Choroid plexus epithelial cell (primary cell): ENCODE data around the gene LARGE1.

Experiments used
- DNase-seq: peaks from one replicate; pipeline ENCODE4 v3.0.0-alpha.2; 2010; ENCODE audit warnings: low read depth
- H3K4me3 ChIP-seq: 2 replicates; pipeline ENCODE4 v1.5.1; 2011; ENCODE audit warnings: low read depth, mild to moderate bottlenecking, control low read depth, low read length, moderate library complexity
- TF ChIP-seq, protein P1 (sequence below): conservative IDR thresholded peaks from 2 replicates; pipeline ENCODE4 v1.5.1; 2011; ENCODE audit warnings: low read depth, mild to moderate bottlenecking, control low read depth, inconsistent platforms, low read length, moderate library complexity

LARGE1 gene

DNA sequence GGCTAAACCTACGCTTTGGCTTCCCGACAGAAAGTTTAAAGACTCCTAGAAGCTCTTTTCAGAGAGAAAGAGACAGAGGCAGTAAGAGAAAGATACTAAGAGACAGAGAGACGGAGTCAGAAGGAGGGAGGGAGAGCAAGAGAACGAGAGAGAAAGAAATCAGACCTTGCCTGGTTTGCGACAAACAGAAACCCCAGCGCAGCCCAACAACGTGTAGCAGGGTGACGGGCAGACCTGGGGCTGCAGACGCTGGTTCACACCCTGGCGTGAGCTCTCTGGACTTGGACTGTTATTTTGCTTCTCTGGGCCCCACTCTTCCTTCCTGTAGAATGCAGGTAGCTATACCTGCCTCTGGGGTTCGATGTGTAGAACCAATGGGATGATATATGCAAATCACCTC is 617.7 kb downstream of the LARGE1 start:
- TF ChIP-seq, protein P1, sequence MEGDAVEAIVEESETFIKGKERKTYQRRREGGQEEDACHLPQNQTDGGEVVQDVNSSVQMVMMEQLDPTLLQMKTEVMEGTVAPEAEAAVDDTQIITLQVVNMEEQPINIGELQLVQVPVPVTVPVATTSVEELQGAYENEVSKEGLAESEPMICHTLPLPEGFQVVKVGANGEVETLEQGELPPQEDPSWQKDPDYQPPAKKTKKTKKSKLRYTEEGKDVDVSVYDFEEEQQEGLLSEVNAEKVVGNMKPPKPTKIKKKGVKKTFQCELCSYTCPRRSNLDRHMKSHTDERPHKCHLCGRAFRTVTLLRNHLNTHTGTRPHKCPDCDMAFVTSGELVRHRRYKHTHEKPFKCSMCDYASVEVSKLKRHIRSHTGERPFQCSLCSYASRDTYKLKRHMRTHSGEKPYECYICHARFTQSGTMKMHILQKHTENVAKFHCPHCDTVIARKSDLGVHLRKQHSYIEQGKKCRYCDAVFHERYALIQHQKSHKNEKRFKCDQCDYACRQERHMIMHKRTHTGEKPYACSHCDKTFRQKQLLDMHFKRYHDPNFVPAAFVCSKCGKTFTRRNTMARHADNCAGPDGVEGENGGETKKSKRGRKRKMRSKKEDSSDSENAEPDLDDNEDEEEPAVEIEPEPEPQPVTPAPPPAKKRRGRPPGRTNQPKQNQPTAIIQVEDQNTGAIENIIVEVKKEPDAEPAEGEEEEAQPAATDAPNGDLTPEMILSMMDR: no peak
- DNase-seq: no peak
- peak overlapping the region; percentile 20 for H3K4me3 ChIP-seq

DNA sequence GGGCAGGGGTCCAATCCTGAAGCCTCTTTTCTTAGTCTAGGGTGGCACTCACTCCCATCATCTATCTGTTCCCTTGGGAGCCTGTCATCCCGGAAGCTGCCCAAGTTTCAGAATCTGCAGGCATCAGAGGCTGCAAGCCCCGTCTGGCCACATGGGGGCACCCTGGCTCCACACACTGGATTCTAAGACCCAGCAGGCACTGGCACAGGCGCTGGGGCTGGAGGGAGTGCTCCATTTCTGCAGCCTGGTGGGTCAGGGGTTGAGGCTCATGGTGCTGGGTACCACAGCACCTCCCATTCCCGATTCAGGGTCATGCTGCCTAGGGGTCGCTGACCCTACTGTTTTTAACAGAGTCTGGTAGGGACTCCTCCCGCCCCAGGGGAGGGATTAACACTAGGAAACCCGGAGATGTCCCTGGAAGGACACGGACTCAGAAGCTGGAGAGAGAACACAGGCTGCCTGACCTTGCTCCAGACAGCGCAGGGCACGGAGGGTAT is 618.2 kb downstream of the LARGE1 start:
- DNase-seq: peak; percentile 77
- H3K4me3 ChIP-seq: peak overlapping the region; percentile 20
- TF ChIP-seq, protein P1: peak; percentile 97

DNA sequence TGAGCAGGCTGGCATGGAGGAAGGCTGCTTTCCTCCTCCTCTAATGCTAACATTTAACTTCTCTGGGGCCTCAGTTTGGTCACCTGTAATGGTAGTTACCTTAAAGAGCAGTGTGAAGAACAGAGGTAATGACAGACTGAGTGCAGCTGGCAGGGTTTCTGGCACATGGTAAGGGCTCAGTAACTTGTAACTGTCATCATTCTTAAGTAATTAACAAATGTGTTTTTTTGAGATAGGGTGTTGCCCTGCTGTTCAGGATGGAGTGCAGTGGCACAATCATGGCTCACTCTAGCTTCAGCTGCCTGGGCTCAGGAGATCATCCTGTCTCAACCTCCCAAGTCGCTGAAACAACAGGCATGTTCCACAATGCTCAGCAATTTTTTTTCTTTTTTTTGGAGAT is 620.1 kb downstream of the LARGE1 start:
- DNase-seq: no peak
- H3K4me3 ChIP-seq: no peak overlapping the region
- TF ChIP-seq, protein P1: no peak

DNA sequence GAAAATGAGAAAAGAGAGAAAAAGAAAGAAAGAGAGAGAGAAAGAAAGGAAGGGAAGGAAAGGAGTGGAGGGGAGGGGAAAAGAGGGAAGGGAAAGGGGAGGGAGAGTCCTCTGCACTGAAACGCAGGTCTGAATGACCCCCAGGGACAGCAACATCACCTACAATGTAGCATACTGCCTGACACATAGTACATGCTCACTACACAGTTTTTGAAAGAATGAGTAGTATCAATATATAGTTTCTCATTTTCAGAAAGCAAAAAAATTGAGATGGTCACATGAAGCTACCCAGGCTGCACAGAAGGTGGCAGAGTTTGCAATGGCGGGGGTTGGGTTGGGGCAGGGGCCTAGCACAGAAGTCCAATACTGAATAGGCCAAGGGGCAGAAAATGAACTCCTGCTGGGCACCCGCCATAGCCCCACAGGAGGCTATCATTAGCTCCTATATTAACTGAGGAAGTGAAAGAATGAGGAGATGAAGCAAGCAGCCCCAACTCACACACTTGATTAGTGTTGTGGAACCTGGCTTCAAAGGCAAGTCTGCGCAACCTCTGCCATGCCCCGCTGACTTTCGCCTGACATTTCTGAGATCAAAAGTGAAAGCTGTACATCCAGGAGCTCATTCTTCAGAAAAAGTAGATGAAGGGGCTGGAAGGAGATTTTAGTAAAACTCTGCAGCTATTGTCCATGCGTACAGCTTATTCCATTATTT is 620.9 kb downstream of the LARGE1 start:
- peak; percentile 2 for DNase-seq
- no peak overlapping the region for H3K4me3 ChIP-seq
- TF ChIP-seq, protein P1: peak; percentile 22

DNA sequence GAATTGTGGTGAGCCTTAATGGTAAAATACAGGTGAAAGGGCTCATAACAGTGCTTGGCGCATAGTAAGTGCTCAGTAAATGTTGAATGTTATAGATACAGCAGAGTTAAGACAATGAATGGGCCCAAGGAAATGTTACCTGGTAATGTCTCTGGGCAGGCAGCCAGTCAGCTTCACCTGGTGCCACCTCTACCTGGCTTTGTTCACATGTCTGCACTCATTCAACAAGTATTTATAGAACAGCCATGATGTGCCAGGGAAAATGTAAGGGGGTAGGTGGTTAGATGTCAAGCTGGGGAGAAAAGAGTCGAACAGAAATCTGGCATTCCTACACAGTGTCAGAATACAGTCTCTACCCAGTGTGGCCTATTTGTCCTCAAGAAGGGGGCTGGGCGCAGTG is 623.3 kb downstream of the LARGE1 start:
- no peak for DNase-seq
- TF ChIP-seq, protein P1: no peak
- H3K4me3 ChIP-seq: no peak overlapping the region

DNA sequence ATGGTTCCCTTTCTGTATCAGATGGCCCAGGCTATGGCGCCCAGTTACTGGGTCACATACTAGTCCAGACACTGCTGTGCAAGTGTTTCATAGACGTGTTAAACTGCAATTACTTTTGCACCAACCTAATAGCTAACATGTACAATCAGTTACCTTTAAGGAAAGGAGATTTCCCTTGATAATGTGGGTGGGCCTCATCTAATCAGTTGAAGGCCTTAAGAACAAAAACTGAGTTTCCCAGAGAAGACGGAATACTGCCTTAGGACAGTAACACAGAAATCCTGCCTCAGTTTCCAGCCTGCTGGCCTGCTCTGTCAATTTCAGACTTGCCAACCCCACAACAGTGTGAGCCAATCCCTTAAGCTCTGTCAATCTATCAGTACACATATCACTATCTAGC is 632.2 kb downstream of the LARGE1 start:
- no peak overlapping the region for H3K4me3 ChIP-seq
- no peak for DNase-seq
- TF ChIP-seq, protein P1: no peak

DNA sequence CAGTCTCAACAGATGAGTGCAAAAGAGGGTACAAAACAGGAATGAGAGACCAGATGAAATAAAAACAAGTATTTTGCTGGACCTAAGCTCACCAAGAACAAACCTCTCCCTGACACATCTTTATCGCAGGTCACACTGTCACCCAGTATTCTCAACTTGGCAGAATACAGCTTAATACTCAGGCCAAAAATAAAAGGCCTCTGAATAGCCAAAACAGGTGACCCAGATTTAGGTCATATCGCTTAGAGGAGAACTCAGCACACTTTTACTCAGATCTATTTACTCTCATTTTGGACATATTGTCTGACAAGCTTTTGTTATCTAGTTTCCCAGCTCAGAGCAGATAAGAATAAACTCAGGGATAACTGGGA is 645.2 kb downstream of the LARGE1 start:
- TF ChIP-seq, protein P1: no peak
- no peak for DNase-seq
- H3K4me3 ChIP-seq: no peak overlapping the region
